Endodermal cell (in vitro differentiated cells): ENCODE measurements around the gene ROCK2. TPM values are rescaled to one million over a fixed set of nuclear protein-coding genes. Genes with fewer than 3 reads are reported as not detected.

Source experiments
- DNase-seq: peaks from one replicate; pipeline ENCODE4 v3.0.0-alpha.2; 2017
- H3K27ac ChIP-seq: 2 replicates; pipeline ENCODE4 v1.5.1; 2013; ENCODE audit warnings: mild to moderate bottlenecking, low read depth, low read length, moderate library complexity
- H3K27me3 ChIP-seq: 2 replicates; pipeline ENCODE4 v1.6.1; 2013; ENCODE audit warnings: mild to moderate bottlenecking, low read length, moderate library complexity; ENCODE audit not compliant: insufficient read depth, control insufficient read depth, poor library complexity, severe bottlenecking
- H3K36me3 ChIP-seq: 2 replicates; pipeline ENCODE4 v1.7.0; 2013; ENCODE audit warnings: mild to moderate bottlenecking, low read length, moderate library complexity; ENCODE audit not compliant: control insufficient read depth, insufficient read depth
- H3K4me1 ChIP-seq: one replicate; pipeline ENCODE4 v1.7.0; 2013; ENCODE audit warnings: low read length; ENCODE audit not compliant: control insufficient read depth, insufficient read depth
- H3K4me3 ChIP-seq: 2 replicates; pipeline ENCODE4 v1.5.1; 2013; ENCODE audit warnings: mild to moderate bottlenecking, low read length, moderate library complexity
- H3K9ac ChIP-seq: 2 replicates; pipeline ENCODE4 v1.6.1; 2013; ENCODE audit warnings: mild to moderate bottlenecking, low read length, moderate library complexity; ENCODE audit not compliant: poor library complexity, severe bottlenecking; ENCODE audit errors: extremely low read depth
- H3K9me3 ChIP-seq: 2 replicates; pipeline ENCODE4 v1.6.1; 2013; ENCODE audit warnings: mild to moderate bottlenecking, low read length, moderate library complexity; ENCODE audit not compliant: control insufficient read depth
- H3K27ac Mint-ChIP-seq: 2 replicates; pipeline ENCODE4 v1.8.0; 2020; ENCODE audit warnings: mixed read lengths
- H3K27me3 Mint-ChIP-seq: 2 replicates; pipeline ENCODE4 v1.8.0; 2021; ENCODE audit warnings: mild to moderate bottlenecking, mixed read lengths; ENCODE audit not compliant: insufficient read depth
- H3K36me3 Mint-ChIP-seq: 2 replicates; pipeline ENCODE4 v1.8.0; 2020; ENCODE audit warnings: low read depth, mixed read lengths
- H3K4me1 Mint-ChIP-seq: 2 replicates; pipeline ENCODE4 v1.8.0; 2020; ENCODE audit warnings: mixed read lengths
- H3K4me3 Mint-ChIP-seq: 2 replicates; pipeline ENCODE4 v1.8.0; 2020; ENCODE audit warnings: mild to moderate bottlenecking, moderate library complexity, mixed read lengths
- H3K9me3 Mint-ChIP-seq: 2 replicates; pipeline ENCODE4 v1.8.0; 2020; ENCODE audit warnings: mild to moderate bottlenecking, mixed read lengths
- WGBS, 2 experiments: methylation state at CpG; one replicate each; pipeline versions ENCODE4 v1.1.5 to v1.1.7; 2013; ENCODE audit warnings: missing lambda C conversion rate in 2 of 2, mixed read lengths in 1 of 2; ENCODE audit not compliant: insufficient coverage in 1 of 2, insufficient read length in 1 of 2; 5-methylcytosine and 5-hydroxymethylcytosine counted together
- total RNA-seq, 2 donors: library from RNA; stranded (reverse); fragmentation: NEBNext Ultra II Directional in 1 of 2; extraction: Animal tissue kit (Norgen Biotek cat#: 25700) in 1 of 2; gene quantifications; 2 replicates in 1 of 2; 3 replicates in 1 of 2; pipeline ENCODE4 v1.2.1, GENCODE V29; 2021
- TF ChIP-seq, protein P1 (sequence below): fragments of 200-600 bp; sonication (generic); conservative IDR thresholded peaks from 2 replicates; pipeline ENCODE4 v1.5.0; 2021; ENCODE audit warnings: antibody characterized with exemption, mild to moderate bottlenecking

ROCK2 gene
- total RNA-seq, 2 donors from 2014 or later, result 27.2 to 32.6 TPM

- no peaks in the 10 kb centered on the region for H3K27me3 Mint-ChIP-seq
- H3K4me1 Mint-ChIP-seq, result peaks cover 10% of the 10 kb centered on the region
- no peak overlapping the region for H3K9ac ChIP-seq
- no peaks in the 10 kb centered on the region for H3K27me3 ChIP-seq
- no peak overlapping the region for H3K4me3 Mint-ChIP-seq
- WGBS, 2 experiments, result 95 to 100% methylated on average over 3 to 16 of the region's 16 CpGs
- H3K27ac ChIP-seq, result no peak overlapping the region
- H3K4me3 ChIP-seq, result no peak overlapping the region
- TF ChIP-seq, protein P1, sequence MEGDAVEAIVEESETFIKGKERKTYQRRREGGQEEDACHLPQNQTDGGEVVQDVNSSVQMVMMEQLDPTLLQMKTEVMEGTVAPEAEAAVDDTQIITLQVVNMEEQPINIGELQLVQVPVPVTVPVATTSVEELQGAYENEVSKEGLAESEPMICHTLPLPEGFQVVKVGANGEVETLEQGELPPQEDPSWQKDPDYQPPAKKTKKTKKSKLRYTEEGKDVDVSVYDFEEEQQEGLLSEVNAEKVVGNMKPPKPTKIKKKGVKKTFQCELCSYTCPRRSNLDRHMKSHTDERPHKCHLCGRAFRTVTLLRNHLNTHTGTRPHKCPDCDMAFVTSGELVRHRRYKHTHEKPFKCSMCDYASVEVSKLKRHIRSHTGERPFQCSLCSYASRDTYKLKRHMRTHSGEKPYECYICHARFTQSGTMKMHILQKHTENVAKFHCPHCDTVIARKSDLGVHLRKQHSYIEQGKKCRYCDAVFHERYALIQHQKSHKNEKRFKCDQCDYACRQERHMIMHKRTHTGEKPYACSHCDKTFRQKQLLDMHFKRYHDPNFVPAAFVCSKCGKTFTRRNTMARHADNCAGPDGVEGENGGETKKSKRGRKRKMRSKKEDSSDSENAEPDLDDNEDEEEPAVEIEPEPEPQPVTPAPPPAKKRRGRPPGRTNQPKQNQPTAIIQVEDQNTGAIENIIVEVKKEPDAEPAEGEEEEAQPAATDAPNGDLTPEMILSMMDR, result no peak
- H3K27ac Mint-ChIP-seq, result peak overlapping the region; percentile 50
- no peaks in the 10 kb centered on the region for H3K9me3 Mint-ChIP-seq
- H3K36me3 Mint-ChIP-seq, result peaks cover 3% of the 10 kb centered on the region
- DNase-seq, result peak; percentile 25
- no peaks in the 10 kb centered on the region for H3K9me3 ChIP-seq
- no peaks in the 10 kb centered on the region for H3K36me3 ChIP-seq
- H3K4me1 ChIP-seq, result no peaks in the 10 kb centered on the region
Measured at GRCh38 chr2:11163439-11164317, 180.8 kb downstream of the ROCK2 start.

DNA sequence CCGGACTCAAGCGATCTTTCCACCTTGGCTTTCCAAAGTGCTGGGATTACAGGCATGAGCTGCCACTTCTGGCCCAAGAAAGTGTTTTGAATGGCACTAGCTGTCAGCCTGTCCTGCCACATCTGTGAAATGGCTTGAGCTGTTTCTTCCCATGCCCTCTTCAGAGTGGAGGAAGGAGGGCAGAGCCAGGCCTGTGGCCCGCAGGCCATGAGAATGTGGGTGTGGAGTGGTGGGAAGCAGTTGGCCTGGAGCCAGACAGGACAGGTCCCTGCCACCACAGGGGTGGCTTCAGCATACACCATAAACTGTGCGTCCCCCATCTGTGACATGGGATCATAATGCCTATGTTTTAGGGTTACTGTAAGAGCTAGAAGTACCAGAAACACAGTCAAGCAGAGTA, 182.7 kb downstream of the ROCK2 start:
- peaks cover 10% of the 10 kb centered on the region for H3K4me1 Mint-ChIP-seq
- H3K27me3 ChIP-seq, result no peaks in the 10 kb centered on the region
- H3K4me3 Mint-ChIP-seq, result no peak overlapping the region
- no peaks in the 10 kb centered on the region for H3K9me3 ChIP-seq
- TF ChIP-seq, protein P1, result no peak
- no peaks in the 10 kb centered on the region for H3K36me3 ChIP-seq
- no peak overlapping the region for H3K9ac ChIP-seq
- no peak overlapping the region for H3K27ac ChIP-seq
- H3K4me1 ChIP-seq, result no peaks in the 10 kb centered on the region
- no peaks in the 10 kb centered on the region for H3K9me3 Mint-ChIP-seq
- WGBS, 2 experiments, result 92 to 96% methylated on average over 3 to 4 of the region's 4 CpGs
- H3K4me3 ChIP-seq, result no peak overlapping the region
- H3K27me3 Mint-ChIP-seq, result peaks cover 1% of the 10 kb centered on the region
- no peak overlapping the region for H3K27ac Mint-ChIP-seq
- peak; percentile 35 for DNase-seq
- peaks cover 3% of the 10 kb centered on the region for H3K36me3 Mint-ChIP-seq

- no peak for DNase-seq
- 93 to 99% methylated on average over 10 to 15 of the region's 15 CpGs for WGBS, 2 experiments
- H3K36me3 Mint-ChIP-seq, result peaks cover 3% of the 10 kb centered on the region
- H3K36me3 ChIP-seq, result no peaks in the 10 kb centered on the region
- no peak overlapping the region for H3K9ac ChIP-seq
- no peaks in the 10 kb centered on the region for H3K9me3 Mint-ChIP-seq
- TF ChIP-seq, protein P1, result no peak
- no peak overlapping the region for H3K27ac Mint-ChIP-seq
- H3K4me3 Mint-ChIP-seq, result no peak overlapping the region
- no peaks in the 10 kb centered on the region for H3K4me1 ChIP-seq
- no peak overlapping the region for H3K4me3 ChIP-seq
- H3K4me1 Mint-ChIP-seq, result peaks cover 10% of the 10 kb centered on the region
- H3K27me3 Mint-ChIP-seq, result peaks cover 6% of the 10 kb centered on the region
- no peaks in the 10 kb centered on the region for H3K9me3 ChIP-seq
- H3K27me3 ChIP-seq, result no peaks in the 10 kb centered on the region
- H3K27ac ChIP-seq, result no peak overlapping the region
Measured at GRCh38 chr2:11160731-11161455, 183.5 kb downstream of the ROCK2 start.
